HG03175 (cell line): Measurements from ENCODE around the gene SIDT2.

Experiments
- ATAC-seq: cut with Tn5 transposase; IDR thresholded peaks from one replicate; pipeline ENCODE4 v1.9.1; 2021; ENCODE audit warnings: mild to moderate bottlenecking, moderate library complexity; ENCODE audit not compliant: unreplicated experiment

The SIDT2 gene

DNA sequence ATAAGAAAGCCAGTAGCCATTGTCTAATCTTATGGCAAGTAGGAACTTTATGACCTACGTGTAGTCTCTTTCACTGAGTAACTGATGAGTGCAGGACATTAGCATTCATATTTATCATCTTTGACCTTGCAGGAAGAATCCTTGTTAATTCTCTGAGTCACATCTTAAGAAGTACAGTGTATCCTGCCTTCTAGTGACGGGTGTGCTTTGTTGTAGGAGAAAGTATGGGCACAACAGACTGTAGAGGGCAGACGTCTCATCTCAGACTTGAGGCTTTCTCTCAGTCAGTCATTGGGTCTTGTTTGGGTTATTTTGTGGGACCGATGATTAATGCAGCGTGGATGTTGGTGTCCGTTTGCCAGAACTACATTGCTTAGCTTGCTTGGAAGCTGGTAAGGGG, 60.8 kb downstream of the SIDT2 start:
- no peak for ATAC-seq
